ENCODE results near the gene SPPL2C. TPM values are rescaled to one million over a fixed set of nuclear protein-coding genes. Genes with fewer than 3 reads are reported as not detected.

SPPL2C gene
- total and polyA plus RNA-seq, 2 of the 8 experiments (the other 6 are each of a cell fraction or from before 2014, with no cell fraction given), result not detected

- POLR2A ChIA-PET (ENCODE audit: partially characterized antibody), result no interaction called here
- H2BK12ac ChIP-seq (ENCODE audit: low read depth, low read length), result no peak overlapping the region
- WGBS, 2 experiments (ENCODE audit: extremely low coverage in 1 of 2, insufficient coverage in 1 of 2, insufficient read length in 1 of 2, insufficient replicate concordance in 2 of 2, low coverage in 1 of 2, low lambda C conversion rate in 2 of 2, missing lambda C conversion rate in 1 of 2), result 82% methylated on average over 5 of the region's 5 CpGs; no CpG with 5 or more reads in 1 of the 2 experiments
Observed at GRCh38 chr17:45871718-45872117, 27.0 kb downstream of the SPPL2C start.

More at GRCh38 chr17:45871718-45872117, 27.0 kb downstream of the SPPL2C start:
- no peak overlapping the region for H3K9ac ChIP-seq (replicated peaks in 1 of 4; ENCODE audit: extremely low read depth in 1 of 4, low read depth in 3 of 4, low read length in 3 of 4)
- TF ChIP-seq EP300 (IDR thresholded peaks at IDR 0.05; ENCODE audit: borderline replicate concordance in 1 of 2, low read depth in 2 of 2, low read length in 2 of 2) (no peak), RXRA (IDR thresholded peaks at IDR 0.05; ENCODE audit: insufficient read depth, low read depth, low read length) (no peak), ZNF274 (IDR thresholded peaks at IDR 0.05; ENCODE audit: borderline replicate concordance, extremely low read depth, low read length) (no peak), SIN3A (conservative IDR thresholded peaks at IDR 0.05 in 1 of 2, IDR thresholded peaks at IDR 0.05 in 1 of 2; ENCODE audit: low read depth in 1 of 2, low read length in 2 of 2) (no peak), JUN (IDR thresholded peaks at IDR 0.05; ENCODE audit: low read depth, low read length) (no peak)
- no peak overlapping the region for H2BK20ac ChIP-seq (ENCODE audit: low read length)
- H3K14ac ChIP-seq (ENCODE audit: insufficient read length), result no peak overlapping the region
- no peak overlapping the region for H3K23ac ChIP-seq (ENCODE audit: insufficient read length)
- H3K23me2 ChIP-seq (ENCODE audit: low read depth, low read length), result no peaks in the 10 kb centered on the region
- H2AK5ac ChIP-seq (ENCODE audit: low read depth, low read length), result no peak overlapping the region
- H3K36me3 ChIP-seq (ENCODE audit: control insufficient read depth in 2 of 4, insufficient read depth in 4 of 4, low read length in 3 of 4), result no peaks in the 10 kb centered on the region
- H3K56ac ChIP-seq (replicated peaks; ENCODE audit: insufficient read length, low read depth, low read length), result no peak overlapping the region
- CTCF ChIA-PET (ENCODE audit: partially characterized antibody), result interaction anchor here (0.6 to 1.5 kb wide), 5 partner anchors 17 to 109 kb away, joined by 3 to 5 read pairs (median 3); no protein-coding TSS in a partner anchor
- no peak overlapping the region for H3K18ac ChIP-seq (ENCODE audit: extremely low read depth, low read length)
- H3K4me2 ChIP-seq (ENCODE audit: insufficient read depth in 1 of 2, low read depth in 2 of 2, low read length in 2 of 2), result no peak overlapping the region
- no peaks in the 10 kb centered on the region for H4K20me1 ChIP-seq (replicated peaks in 1 of 2; ENCODE audit: control insufficient read depth in 1 of 2, insufficient read depth in 2 of 2, low read length in 2 of 2)
- no peak overlapping the region for H2AFZ ChIP-seq (ENCODE audit: low read length)
- no peaks in the 10 kb centered on the region for H3K9me3 ChIP-seq (ENCODE audit: insufficient read depth in 2 of 2, low read depth in 1 of 2, low read length in 1 of 2)
- H2BK5ac ChIP-seq (ENCODE audit: low read depth, low read length), result no peak overlapping the region
- no peak overlapping the region for H2BK120ac ChIP-seq (replicated peaks; ENCODE audit: low read depth, low read length)
- H3K4me1 ChIP-seq (replicated peaks in 1 of 4; ENCODE audit: control insufficient read depth in 3 of 4, insufficient read depth in 4 of 4, low read length in 3 of 4), result no peaks in the 10 kb centered on the region; a peak in 1 of 7 replicates
- H4K5ac ChIP-seq (ENCODE audit: insufficient read length, low read depth, low read length), result no peak overlapping the region
- H3K79me2 ChIP-seq (ENCODE audit: control insufficient read depth in 1 of 2, insufficient read depth in 2 of 2, low read length in 2 of 2), result no peaks in the 10 kb centered on the region
- no peak overlapping the region for H3K4me3 ChIP-seq (ENCODE audit: extremely low read depth in 1 of 4, insufficient read depth in 2 of 4, low read depth in 3 of 4, low read length in 4 of 4)
- H2BK15ac ChIP-seq (ENCODE audit: low read length), result no peak overlapping the region
- H3K27ac ChIP-seq (ENCODE audit: low read depth, low read length), result no peak overlapping the region
- no peaks in the 10 kb centered on the region for H3K27me3 ChIP-seq (replicated peaks in 1 of 4; ENCODE audit: control insufficient read depth in 3 of 4, extremely low read depth in 1 of 4, insufficient read depth in 3 of 4, low read length in 3 of 4)
- no peaks in the 10 kb centered on the region for H3K79me1 ChIP-seq (ENCODE audit: low read depth, low read length)
- DNase-seq (ENCODE audit: low read depth in 1 of 2, low spot score in 2 of 2) (no peak), FAIRE-seq (no peak)
- H4K91ac ChIP-seq (replicated peaks; ENCODE audit: insufficient read length, low read length), result no peak overlapping the region
- H4K8ac ChIP-seq (ENCODE audit: extremely low read depth, insufficient read depth, low read length), result no peak overlapping the region
- no peak overlapping the region for H3K4ac ChIP-seq (replicated peaks; ENCODE audit: insufficient read length, low read depth, low read length)

Measured in H1 (cell line).